Daoy (cell line): ENCODE data around the gene SEMA3B. TPM values are rescaled to one million over a fixed set of nuclear protein-coding genes. Genes with fewer than 3 reads are reported as not detected.
"Not testable (repeated sequence)": the region's sequence is repeated elsewhere in the genome, so short reads cannot be mapped to it uniquely, and the experiment has no call there.

ENCODE experiments used
- DNase-seq: peaks from one replicate; pipeline ENCODE4 v3.0.0-alpha.2; 2015; ENCODE audit warnings: low read depth
- total RNA-seq: library from RNA; depleted of rRNA; stranded (reverse); fragments of >200 nt; shearing (Covaris generic); gene quantifications from 2 replicates; pipeline ENCODE4 v1.2.3, GENCODE V29; 2014

SEMA3B gene
- total RNA-seq, 1 experiment from 2014 or later, result 2.6 TPM

GRCh38 chr3:50272538-50272910, 3.6 kb downstream of the SEMA3B start:
- not testable (repeated sequence) for DNase-seq

- DNase-seq, result peak; percentile 85
Measured at GRCh38 chr3:50272911-50273688, 4.2 kb downstream of the SEMA3B start.

- DNase-seq, result no peak
Measured at GRCh38 chr3:50273689-50274065, 4.7 kb downstream of the SEMA3B start.

- peak; percentile 57 for DNase-seq
Measured at GRCh38 chr3:50274371-50275104, 5.6 kb downstream of the SEMA3B start.

- DNase-seq, result no peak
Measured at GRCh38 chr3:50275141-50275995, 6.4 kb downstream of the SEMA3B start.

GRCh38 chr3:50275996-50276761, 7.2 kb downstream of the SEMA3B start:
- no peak for DNase-seq

- no peak for DNase-seq
Measured at GRCh38 chr3:50276762-50277101, 7.8 kb downstream of the SEMA3B start.

GRCh38 chr3:50278123-50278879, 9.4 kb downstream of the SEMA3B start:
- DNase-seq, result no peak

GRCh38 chr3:50278880-50279224, 9.9 kb downstream of the SEMA3B start, which contains the start of gene LSMEM2:
LSMEM2 (plus strand) TSS chr3:50279087; CDS start chr3:50279114, 27 bp downstream.
- no peak for DNase-seq

- no peak for DNase-seq
Measured at GRCh38 chr3:50279255-50280016, 10.5 kb downstream of the SEMA3B start.

- not testable (repeated sequence) for DNase-seq
Measured at GRCh38 chr3:50284121-50284520, 15.2 kb downstream of the SEMA3B start.

GRCh38 chr3:50286322-50287227, 17.6 kb downstream of the SEMA3B start:
- DNase-seq, result no peak

- no peak for DNase-seq
Measured at GRCh38 chr3:50287262-50287661, 18.3 kb downstream of the SEMA3B start.

- DNase-seq, result no peak
Measured at GRCh38 chr3:50288387-50289007, 19.6 kb downstream of the SEMA3B start.

- DNase-seq, result no peak
Measured at GRCh38 chr3:50289130-50289529, 20.2 kb downstream of the SEMA3B start.

GRCh38 chr3:50290161-50290641, 21.3 kb downstream of the SEMA3B start:
- DNase-seq, result no peak

GRCh38 chr3:50292159-50293078, 23.5 kb downstream of the SEMA3B start, which contains the start of gene IFRD2:
IFRD2 (minus strand) TSS chr3:50292429; CDS start chr3:50292274, 155 bp downstream.
- peak; percentile 97 for DNase-seq
